H9 (cell line): ENCODE results near the gene RINT1. TPM values are rescaled to one million over a fixed set of nuclear protein-coding genes. Genes with fewer than 3 reads are reported as not detected.

Experiments used
- DNase-seq: peaks from one replicate; pipeline ENCODE4 v3.0.0-alpha.2; 2017
- H2AFZ ChIP-seq: one replicate; pipeline ENCODE4 v1.6.1; 2013; ENCODE audit warnings: mild to moderate bottlenecking, low read length, control low read depth, moderate library complexity
- H2AK5ac ChIP-seq: 2 replicates; pipeline ENCODE4 v1.6.1; 2013; ENCODE audit warnings: low read length, control low read depth, mixed read lengths; ENCODE audit not compliant: insufficient read length
- H2BK120ac ChIP-seq: one replicate; pipeline ENCODE4 v1.6.1; 2013; ENCODE audit warnings: low read depth, mild to moderate bottlenecking, low read length, control low read depth, inconsistent platforms; ENCODE audit not compliant: poor library complexity, severe bottlenecking
- H2BK12ac ChIP-seq: 2 replicates; pipeline ENCODE4 v1.6.1; 2013; ENCODE audit warnings: low read length, control low read depth, mixed read lengths, low read depth; ENCODE audit not compliant: insufficient read length
- H2BK15ac ChIP-seq: 2 replicates; pipeline ENCODE4 v1.6.1; 2013; ENCODE audit warnings: low read depth, low read length, control low read depth
- H2BK20ac ChIP-seq: one replicate; pipeline ENCODE4 v1.6.1; 2013; ENCODE audit warnings: low read depth, mild to moderate bottlenecking, low read length, control low read depth, inconsistent platforms; ENCODE audit not compliant: poor library complexity, severe bottlenecking
- H2BK5ac ChIP-seq: 2 replicates; pipeline ENCODE4 v1.6.1; 2013; ENCODE audit warnings: low read length, control low read depth, mixed read lengths; ENCODE audit not compliant: insufficient read length
- H3K14ac ChIP-seq: 2 replicates; pipeline ENCODE4 v1.6.1; 2013; ENCODE audit warnings: low read length, control low read depth; ENCODE audit not compliant: insufficient read depth
- H3K18ac ChIP-seq: 2 replicates; pipeline ENCODE4 v1.6.1; 2013; ENCODE audit warnings: low read depth, mild to moderate bottlenecking, mixed read lengths, low read length, control low read depth; ENCODE audit not compliant: insufficient read length
- H3K23ac ChIP-seq: 2 replicates; pipeline ENCODE4 v1.6.1; 2013; ENCODE audit warnings: low read length, control low read depth, mixed read lengths, low read depth; ENCODE audit not compliant: insufficient read length
- H3K23me2 ChIP-seq: 2 replicates; pipeline ENCODE4 v1.6.1; 2013; ENCODE audit warnings: low read depth, mild to moderate bottlenecking, mixed read lengths, low read length, control low read depth; ENCODE audit not compliant: insufficient read length, poor library complexity, severe bottlenecking
- H3K27ac ChIP-seq: 2 replicates; pipeline ENCODE4 v1.5.1; 2013; ENCODE audit warnings: low read length, control low read depth, mixed read lengths, low read depth; ENCODE audit not compliant: insufficient read length
- H3K27me3 ChIP-seq: 2 replicates; pipeline ENCODE4 v1.6.1; 2013; ENCODE audit warnings: low read length, control low read depth, inconsistent platforms; ENCODE audit not compliant: insufficient read depth
- H3K4ac ChIP-seq: 2 replicates; pipeline ENCODE4 v1.6.1; 2013; ENCODE audit warnings: low read depth, mild to moderate bottlenecking, control low read depth, inconsistent platforms, low read length, moderate library complexity
- H3K4me1 ChIP-seq: 2 replicates; pipeline ENCODE4 v1.6.1; 2013; ENCODE audit warnings: low read length, control low read depth, inconsistent platforms; ENCODE audit not compliant: insufficient read depth
- H3K4me2 ChIP-seq: 2 replicates; pipeline ENCODE4 v1.6.1; 2013; ENCODE audit warnings: low read length, control low read depth, mixed read lengths; ENCODE audit not compliant: insufficient read length, insufficient read depth
- H3K56ac ChIP-seq: 2 replicates; pipeline ENCODE4 v1.6.1; 2013; ENCODE audit warnings: low read depth, mild to moderate bottlenecking, mixed read lengths, low read length, control low read depth; ENCODE audit not compliant: insufficient read length
- H3K79me1 ChIP-seq: 2 replicates; pipeline ENCODE4 v1.6.1; 2013; ENCODE audit warnings: low read depth, mild to moderate bottlenecking, moderate library complexity, low read length, control low read depth, inconsistent platforms; ENCODE audit not compliant: insufficient read depth, poor library complexity, severe bottlenecking
- H3K79me2 ChIP-seq: 2 replicates; pipeline ENCODE4 v1.6.1; 2013; ENCODE audit warnings: low read length, control low read depth, inconsistent platforms; ENCODE audit not compliant: insufficient read depth
- H3K9ac ChIP-seq: 2 replicates; pipeline ENCODE4 v1.6.1; 2013; ENCODE audit warnings: low read length, control low read depth, mixed read lengths; ENCODE audit not compliant: insufficient read length; ENCODE audit errors: extremely low read depth
- H3K9me3 ChIP-seq: one replicate; pipeline ENCODE4 v1.6.1; 2013; ENCODE audit warnings: low read depth, low read length, inconsistent platforms; ENCODE audit not compliant: control insufficient read depth
- H3T11ph ChIP-seq: one replicate; pipeline ENCODE4 v1.6.1; 2013; ENCODE audit warnings: mild to moderate bottlenecking, low read length, control low read depth, inconsistent platforms
- H4K20me1 ChIP-seq: one replicate; pipeline ENCODE4 v1.6.1; 2013; ENCODE audit not compliant: control insufficient read depth, insufficient read length, insufficient read depth
- H4K5ac ChIP-seq: 2 replicates; pipeline ENCODE4 v1.6.1; 2013; ENCODE audit warnings: low read depth, mild to moderate bottlenecking, mixed read lengths, low read length, control low read depth; ENCODE audit not compliant: insufficient read length
- H4K8ac ChIP-seq: replicated peaks from 2 replicates; pipeline ENCODE4 v1.6.1; 2013; ENCODE audit warnings: low read length, control low read depth, mixed read lengths, low read depth; ENCODE audit not compliant: insufficient read length
- H4K91ac ChIP-seq: 2 replicates; pipeline ENCODE4 v1.6.1; 2013; ENCODE audit warnings: low read depth, mild to moderate bottlenecking, moderate library complexity, mixed read lengths, low read length, control low read depth; ENCODE audit not compliant: insufficient read length
- H3K27ac Mint-ChIP-seq, 3 experiments: 2 replicates in 2 of 3; 3 replicates in 1 of 3; pipeline ENCODE4 v1.8.0; 2020 to 2021; ENCODE audit warnings: mixed read lengths in 3 of 3, mild to moderate bottlenecking in 1 of 3, moderate library complexity in 1 of 3
- H3K27me3 Mint-ChIP-seq: 2 replicates; pipeline ENCODE4 v1.8.0; 2021; ENCODE audit warnings: low read depth, mild to moderate bottlenecking, moderate library complexity, mixed read lengths
- H3K36me3 Mint-ChIP-seq, 3 experiments: 2 replicates in 2 of 3; 3 replicates in 1 of 3; pipeline ENCODE4 v1.8.0; 2020 to 2021; ENCODE audit warnings: low read depth in 3 of 3, mixed read lengths in 3 of 3; ENCODE audit not compliant: insufficient read depth in 1 of 3
- H3K4me1 Mint-ChIP-seq, 2 experiments: 2 replicates each; pipeline ENCODE4 v1.8.0; 2020; ENCODE audit warnings: mixed read lengths in 2 of 2
- H3K4me3 Mint-ChIP-seq, 2 experiments: 2 replicates in 1 of 2; 3 replicates in 1 of 2; pipeline ENCODE4 v1.8.0; 2020 to 2021; ENCODE audit warnings: mild to moderate bottlenecking in 2 of 2, mixed read lengths in 2 of 2, moderate library complexity in 1 of 2
- H3K9me3 Mint-ChIP-seq, 2 experiments: 2 replicates in 1 of 2; 3 replicates in 1 of 2; pipeline ENCODE4 v1.8.0; 2020; ENCODE audit warnings: mild to moderate bottlenecking in 2 of 2, mixed read lengths in 2 of 2, moderate library complexity in 1 of 2
- WGBS: extraction: QIAGEN DNeasy Blood & Tissue Kit; methylation state at CpG from one replicate; pipeline ENCODE4 v1.1.7; 2013; ENCODE audit warnings: missing lambda C conversion rate, low lambda C conversion rate, mixed read lengths; ENCODE audit not compliant: insufficient read length; ENCODE audit errors: extremely low coverage; 5-methylcytosine and 5-hydroxymethylcytosine counted together
- total RNA-seq: library from RNA; stranded (reverse); gene quantifications from 2 replicates; pipeline ENCODE4 v1.2.1, GENCODE V29; 2021
- TF ChIP-seq, protein P1 (sequence below): fragments of 200-600 bp; sonication (generic); conservative IDR thresholded peaks from 3 replicates; pipeline ENCODE4 v1.8.0; 2021; ENCODE audit warnings: antibody characterized with exemption, mild to moderate bottlenecking

RINT1 gene
- total RNA-seq, 1 experiment from 2014 or later, result 21.5 TPM

- no peak overlapping the region for H2BK5ac ChIP-seq
- H3K27ac ChIP-seq, result no peak overlapping the region
- TF ChIP-seq, protein P1, sequence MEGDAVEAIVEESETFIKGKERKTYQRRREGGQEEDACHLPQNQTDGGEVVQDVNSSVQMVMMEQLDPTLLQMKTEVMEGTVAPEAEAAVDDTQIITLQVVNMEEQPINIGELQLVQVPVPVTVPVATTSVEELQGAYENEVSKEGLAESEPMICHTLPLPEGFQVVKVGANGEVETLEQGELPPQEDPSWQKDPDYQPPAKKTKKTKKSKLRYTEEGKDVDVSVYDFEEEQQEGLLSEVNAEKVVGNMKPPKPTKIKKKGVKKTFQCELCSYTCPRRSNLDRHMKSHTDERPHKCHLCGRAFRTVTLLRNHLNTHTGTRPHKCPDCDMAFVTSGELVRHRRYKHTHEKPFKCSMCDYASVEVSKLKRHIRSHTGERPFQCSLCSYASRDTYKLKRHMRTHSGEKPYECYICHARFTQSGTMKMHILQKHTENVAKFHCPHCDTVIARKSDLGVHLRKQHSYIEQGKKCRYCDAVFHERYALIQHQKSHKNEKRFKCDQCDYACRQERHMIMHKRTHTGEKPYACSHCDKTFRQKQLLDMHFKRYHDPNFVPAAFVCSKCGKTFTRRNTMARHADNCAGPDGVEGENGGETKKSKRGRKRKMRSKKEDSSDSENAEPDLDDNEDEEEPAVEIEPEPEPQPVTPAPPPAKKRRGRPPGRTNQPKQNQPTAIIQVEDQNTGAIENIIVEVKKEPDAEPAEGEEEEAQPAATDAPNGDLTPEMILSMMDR, result no peak
- no peaks in the 10 kb centered on the region for H3K27me3 ChIP-seq
- H4K91ac ChIP-seq, result no peak overlapping the region
- no peaks in the 10 kb centered on the region for H3K4me1 ChIP-seq
- H3K9me3 ChIP-seq, result no peaks in the 10 kb centered on the region
- WGBS, result no CpG with 5 or more reads among the region's 2 CpGs
- H3K79me2 ChIP-seq, result no peaks in the 10 kb centered on the region
- H3K27ac Mint-ChIP-seq, result no peak overlapping the region
- H3K23ac ChIP-seq, result no peak overlapping the region
- no peak overlapping the region for H3K9ac ChIP-seq
- no peak overlapping the region for H3T11ph ChIP-seq
- H2BK12ac ChIP-seq, result no peak overlapping the region
- H3K4me2 ChIP-seq, result no peak overlapping the region
- no peaks in the 10 kb centered on the region for H3K79me1 ChIP-seq
- no peak overlapping the region for H3K4ac ChIP-seq
- no peaks in the 10 kb centered on the region for H4K20me1 ChIP-seq
- H2BK15ac ChIP-seq, result no peak overlapping the region
- no peaks in the 10 kb centered on the region for H3K9me3 Mint-ChIP-seq
- H3K18ac ChIP-seq, result no peak overlapping the region
- no peak for DNase-seq
- no peaks in the 10 kb centered on the region for H3K23me2 ChIP-seq
- H3K27me3 Mint-ChIP-seq, result no peaks in the 10 kb centered on the region
- H2AFZ ChIP-seq, result no peak overlapping the region
- peaks cover under 1 to 4% of the 10 kb centered on the region in 2 experiments for H3K4me1 Mint-ChIP-seq
- no peak overlapping the region for H4K8ac ChIP-seq
- no peak overlapping the region for H2AK5ac ChIP-seq
- H3K14ac ChIP-seq, result no peak overlapping the region
- H3K4me3 Mint-ChIP-seq, result no peak overlapping the region
- H3K36me3 Mint-ChIP-seq, result peaks cover 18 to 60% (median 46%) of the 10 kb centered on the region in 3 experiments; a peak in 6 of 7 replicates
- H2BK120ac ChIP-seq, result no peak overlapping the region
- no peak overlapping the region for H3K56ac ChIP-seq
- no peak overlapping the region for H2BK20ac ChIP-seq
- H4K5ac ChIP-seq, result no peak overlapping the region
Measured at GRCh38 chr7:105538339-105538738, 6.3 kb downstream of the RINT1 start.
